A673 (cell line): ENCODE results near the gene FOSL1. TPM values are rescaled to one million over a fixed set of nuclear protein-coding genes. Genes with fewer than 3 reads are reported as not detected.

ENCODE experiments used
- BruUV-seq: library from RNA; stranded (reverse); fragments of 400-500 nt; replicated peaks from 2 replicates; lab custom pipeline; 2021; lab: Mats Ljungman, UMichigan
- CTCF ChIA-PET: fragments of 300-600 bp; sonication (Branson Sonifier 250); formaldehyde crosslinking; loops from one replicate; lab custom pipeline; 2022; ENCODE audit warnings: antibody characterized with exemption; lab: Charles Lee
- POLR2A ChIA-PET: fragments of 300-600 bp; sonication (Branson Sonifier 250); formaldehyde crosslinking; loops from one replicate; lab custom pipeline; 2022; ENCODE audit warnings: antibody characterized with exemption; ENCODE audit not compliant: low non-redundant PET; lab: Charles Lee
- DNase-seq: peaks from one replicate; pipeline ENCODE4 v3.0.0-alpha.2; 2015; ENCODE audit warnings: low spot score
- H3K27ac ChIP-seq: fragments of 200-600 bp; sonication (generic); 2 replicates; pipeline ENCODE4 v1.5.1; 2016; ENCODE audit warnings: mixed run types, low read depth, mild to moderate bottlenecking, mixed read lengths, antibody characterized with exemption, low read length; ENCODE audit not compliant: poor library complexity, severe bottlenecking
- H3K27me3 ChIP-seq: fragments of 200-600 bp; sonication (generic); replicated peaks from 2 replicates; pipeline ENCODE4 v1.6.1; 2017; ENCODE audit warnings: mixed run types, low read depth, mild to moderate bottlenecking, mixed read lengths, antibody characterized with exemption, low read length; ENCODE audit not compliant: insufficient read depth, poor library complexity
- H3K36me3 ChIP-seq: fragments of 200-600 bp; sonication (generic); 2 replicates; pipeline ENCODE4 v1.6.1; 2016; ENCODE audit warnings: mixed run types, mild to moderate bottlenecking, mixed read lengths, antibody characterized with exemption, low read length; ENCODE audit not compliant: insufficient read depth, poor library complexity, severe bottlenecking
- H3K4me1 ChIP-seq: fragments of 200-600 bp; sonication (generic); 2 replicates; pipeline ENCODE4 v1.6.1; 2017; ENCODE audit warnings: mixed run types, mild to moderate bottlenecking, mixed read lengths, antibody characterized with exemption, low read length; ENCODE audit not compliant: insufficient read depth, poor library complexity, severe bottlenecking
- H3K4me3 ChIP-seq: fragments of 200-600 bp; sonication (generic); 2 replicates; pipeline ENCODE4 v1.5.1; 2016; ENCODE audit warnings: low read depth, mixed run types, mild to moderate bottlenecking, mixed read lengths, low read length; ENCODE audit not compliant: poor library complexity, severe bottlenecking
- H3K9me3 ChIP-seq: fragments of 200-600 bp; sonication (generic); 2 replicates; pipeline ENCODE4 v1.6.1; 2016; ENCODE audit warnings: mixed run types, low read depth, mild to moderate bottlenecking, mixed read lengths, antibody characterized with exemption, low read length; ENCODE audit not compliant: poor library complexity, severe bottlenecking
- CTCF ChIP-seq: fragments of 300-800, 200-600 bp; sonication (generic); conservative IDR thresholded peaks from 2 replicates; pipeline ENCODE4 v1.5.1; 2017; ENCODE audit warnings: low read depth, mild to moderate bottlenecking, antibody characterized with exemption, low read length, moderate library complexity, mixed read lengths
- EZH2 ChIP-seq: fragments of 200-600 bp; sonication (generic); IDR thresholded peaks from 2 replicates; pipeline ENCODE4 v1.6.1; 2017; ENCODE audit warnings: borderline replicate concordance, low read depth, mild to moderate bottlenecking, mixed read lengths, antibody characterized with exemption, low read length; ENCODE audit not compliant: poor library complexity, severe bottlenecking
- intact Hi-C: fragments of 100-400 bp; cut with micrococcal nuclease; formaldehyde crosslinking; loops from one replicate; pipeline ENCODE4 v1.10.0; 2022; ENCODE audit not compliant: unreplicated experiment
- total RNA-seq: library from RNA; stranded (reverse); gene quantifications from 2 replicates; pipeline ENCODE4 v1.2.3, GENCODE V29; 2021

The FOSL1 gene
- total RNA-seq, 1 experiment from 2014 or later = 29.0 TPM

- DNase-seq = peak; percentile 1
- Histone ChIP-seq H3K27ac (no peak overlapping the region), H3K4me3 (no peak overlapping the region), H3K4me1 (peaks cover 22% of the 10 kb centered on the region), H3K36me3 (peaks cover 63% of the 10 kb centered on the region), H3K9me3 (no peaks in the 10 kb centered on the region), H3K27me3 (no peaks in the 10 kb centered on the region)
- intact Hi-C loops = no loop called here
- CTCF ChIA-PET = no interaction called here
- POLR2A ChIA-PET = no interaction called here
- BruUV-seq = no TSS peak
- TF ChIP-seq EZH2 = no peak
- no peak for TF ChIP-seq CTCF
Observed at GRCh38 chr11:65863889-65864705, 36.1 kb downstream of the FOSL1 start.

- no TSS peak for BruUV-seq
- ChIA-PET CTCF (no interaction called here), POLR2A (no interaction called here)
- H3K27me3 ChIP-seq = no peaks in the 10 kb centered on the region
- H3K27ac ChIP-seq = no peak overlapping the region
- no peaks in the 10 kb centered on the region for H3K9me3 ChIP-seq
- intact Hi-C loops = no loop called here
- H3K36me3 ChIP-seq = peaks cover 63% of the 10 kb centered on the region
- H3K4me1 ChIP-seq = peaks cover 22% of the 10 kb centered on the region
- H3K4me3 ChIP-seq = no peak overlapping the region
- DNase-seq = peak; percentile 2
- TF ChIP-seq CTCF (no peak), EZH2 (no peak)
Observed at GRCh38 chr11:65862941-65863888, 37.0 kb downstream of the FOSL1 start.

- Histone ChIP-seq H3K36me3 (peaks cover 54% of the 10 kb centered on the region), H3K27me3 (no peaks in the 10 kb centered on the region), H3K4me1 (peaks cover 19% of the 10 kb centered on the region), H3K9me3 (no peaks in the 10 kb centered on the region), H3K4me3 (no peak overlapping the region), H3K27ac (no peak overlapping the region)
- no peak for TF ChIP-seq EZH2
- no peak for TF ChIP-seq CTCF
- intact Hi-C loops = no loop called here
- CTCF ChIA-PET = no interaction called here
- no peak for DNase-seq
- no TSS peak for BruUV-seq
- POLR2A ChIA-PET = no interaction called here
Observed at GRCh38 chr11:65862191-65862735, 37.9 kb downstream of the FOSL1 start.
